ENCODE measurements around the gene BEX3.

- TF ChIP-seq ZFP69B (tag by site-specific recombination; IDR thresholded peaks at IDR 0.05) (peak; percentile 99), ZNF521 (tag by site-specific recombination; IDR thresholded peaks at IDR 0.05) (no peak), CTCF (tag by site-specific recombination; IDR thresholded peaks at IDR 0.05) (no peak)
Observed at GRCh38 chrX:103356130-103356798, 20.1 kb upstream of the BEX3 start, which contains the start of gene TCEAL9.

Data from HEK293 (cell line).